IPS DF 19.7 (cell line): ENCODE measurements around the gene MTHFS.

Source experiments
- DNase-seq: peaks from one replicate; pipeline ENCODE4 v3.0.0-alpha.2; 2013; ENCODE audit warnings: low read depth, low spot score

The MTHFS gene

DNA sequence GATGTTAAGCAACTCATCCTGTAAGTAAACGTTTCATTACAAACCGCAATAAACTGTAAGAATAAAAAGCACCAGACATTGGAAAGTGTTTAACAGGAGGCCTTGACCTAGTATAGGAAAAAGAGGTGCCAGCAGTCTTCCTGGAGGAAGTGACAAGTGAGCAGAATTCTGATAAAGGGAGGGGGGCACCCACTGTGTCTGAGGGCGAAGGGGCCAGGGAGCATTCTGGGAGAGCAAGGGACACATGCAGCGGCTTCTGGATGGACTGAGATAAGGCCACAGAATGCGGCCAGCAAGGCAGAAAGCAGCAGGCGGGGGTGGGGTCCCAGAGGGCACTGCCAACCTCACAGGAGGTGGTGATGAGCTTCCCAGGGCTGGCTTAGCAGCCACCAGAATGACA is 80.2 kb downstream of the MTHFS start:
- DNase-seq, result no peak

- no peak for DNase-seq
Observed at GRCh38 chr15:79815468-79815867, 81.3 kb downstream of the MTHFS start.

DNA sequence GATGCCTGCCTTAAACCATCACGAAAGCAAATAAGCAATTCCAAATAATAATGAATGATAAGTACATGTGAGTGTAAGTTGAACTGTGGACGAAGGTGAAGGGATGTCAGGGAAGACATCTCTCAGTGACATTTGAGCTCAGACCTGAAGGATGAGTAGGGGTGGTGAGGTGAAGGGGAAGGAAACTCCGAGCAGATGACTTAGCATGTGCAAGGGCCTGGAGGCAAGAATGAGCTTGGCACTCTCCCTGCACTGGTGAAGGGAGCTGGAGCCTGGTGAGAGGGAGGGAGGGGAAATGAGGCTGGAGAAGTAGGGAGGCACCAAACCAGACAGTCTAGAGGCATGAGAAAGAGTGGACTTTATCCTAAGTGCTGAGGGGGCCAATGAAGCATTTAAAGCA is 84.3 kb downstream of the MTHFS start:
- DNase-seq, result no peak

GRCh38 chr15:79811406-79812405 is 85.1 kb downstream of the MTHFS start:
- no peak for DNase-seq

- no peak for DNase-seq
Observed at GRCh38 chr15:79804838-79805237, 92.0 kb downstream of the MTHFS start.

- no peak for DNase-seq
Observed at GRCh38 chr15:79798311-79798710, 98.5 kb downstream of the MTHFS start.
